HepG2 (cell line): ENCODE measurements around the gene SF3B6. TPM values are rescaled to one million over a fixed set of nuclear protein-coding genes. Genes with fewer than 3 reads are reported as not detected.
A peak's percentile ranks its signal among the peaks of the same experiment; 100 is the strongest.

Experiments
- CSRNP1 ChIP-seq: sonication (generic); formaldehyde crosslinking; IDR thresholded peaks from 2 replicates; pipeline ENCODE4 v1.8.1; 2023; ENCODE audit warnings: mild to moderate bottlenecking, missing genetic modification reagents
- DMTF1 ChIP-seq: sonication (generic); formaldehyde crosslinking; IDR thresholded peaks from 2 replicates; pipeline ENCODE4 v1.4.0; 2020; ENCODE audit warnings: mild to moderate bottlenecking, missing genetic modification reagents
- DNMT1 ChIP-seq: sonication (generic); formaldehyde crosslinking; IDR thresholded peaks from 2 replicates; pipeline ENCODE4 v1.5.1; 2020; ENCODE audit warnings: mild to moderate bottlenecking, missing genetic modification reagents
- MIER3 ChIP-seq: IDR thresholded peaks from 2 replicates; pipeline ENCODE4 v1.6.1; 2016; ENCODE audit warnings: missing compliant biosample characterization, borderline replicate concordance
- NR2F2 ChIP-seq: IDR thresholded peaks from 2 replicates; pipeline ENCODE4 v1.6.1; 2012; ENCODE audit warnings: low read depth, inconsistent platforms, borderline replicate concordance
- PAXIP1 ChIP-seq: sonication (generic); formaldehyde crosslinking; conservative IDR thresholded peaks from 2 replicates; pipeline ENCODE4 v1.4.0; 2020; ENCODE audit warnings: mild to moderate bottlenecking, missing genetic modification reagents, moderate library complexity
- REXO4 ChIP-seq: sonication (generic); formaldehyde crosslinking; IDR thresholded peaks from 2 replicates; pipeline ENCODE4 v1.8.0; 2022; ENCODE audit warnings: missing genetic modification reagents, mild to moderate bottlenecking, borderline replicate concordance
- SOX13 ChIP-seq, 3 experiments: fragments of 450-650 bp in 1 of 3; sonication (generic) in 1 of 3; formaldehyde crosslinking in 1 of 3; IDR thresholded peaks in 2 of 3; conservative IDR thresholded peaks in 1 of 3; 2 replicates each; pipeline versions ENCODE4 v1.5.0 to v1.6.1; 2016 to 2020; ENCODE audit warnings: antibody characterized with exemption in 1 of 3, mild to moderate bottlenecking in 1 of 3, missing compliant biosample characterization in 1 of 3, missing genetic modification reagents in 1 of 3, moderate library complexity in 1 of 3
- ZBTB39 ChIP-seq: sonication (generic); formaldehyde crosslinking; IDR thresholded peaks from 2 replicates; pipeline ENCODE4 v1.5.0; 2020; ENCODE audit warnings: missing genetic modification reagents
- ZNF180 ChIP-seq: sonication (generic); formaldehyde crosslinking; IDR thresholded peaks from 2 replicates; pipeline ENCODE4 v1.4.0; 2020; ENCODE audit warnings: low read depth, missing genetic modification reagents, borderline replicate concordance
- ZNF225 ChIP-seq: sonication (generic); formaldehyde crosslinking; IDR thresholded peaks from 2 replicates; pipeline ENCODE4 v1.4.0; 2020; ENCODE audit warnings: mild to moderate bottlenecking, missing genetic modification reagents
- ZNF496 ChIP-seq: sonication (generic); formaldehyde crosslinking; IDR thresholded peaks from 2 replicates; pipeline ENCODE4 v1.8.1; 2023; ENCODE audit warnings: mild to moderate bottlenecking, moderate library complexity, missing genetic modification reagents; ENCODE audit not compliant: insufficient replicate concordance
- polyA plus RNA-seq, 8 experiments: library from polyadenylated mRNA; depleted of rRNA in 3 of 8; stranded (reverse) in 7 of 8; unstranded in 1 of 8; fragments of >200 nt; fragmentation: Illumina TruSeq in 4 of 8; extraction: Trizol in 4 of 8; gene quantifications; 2 replicates each; pipeline versions ENCODE4 v1.2.1 to v1.2.3, GENCODE V29; 2011 to 2016; ENCODE audit warnings: low read depth in 4 of 8, missing spikeins in 1 of 8, mixed read lengths in 1 of 8; ENCODE audit not compliant: insufficient read depth in 1 of 8
- total RNA-seq, 5 experiments: library from RNA; depleted of rRNA; stranded (reverse); fragments of >200 nt; fragmentation: Illumina TruSeq; extraction: Trizol; gene quantifications; 2 replicates each; pipeline ENCODE4 v1.2.3, GENCODE V29; 2016; ENCODE audit warnings: low read depth in 1 of 5
- TF ChIP-seq, protein P1 (sequence below): IDR thresholded peaks from 2 replicates; pipeline ENCODE4 v1.6.1; 2016; ENCODE audit warnings: control low read depth
- TF ChIP-seq, protein P2 (sequence below): sonication (generic); formaldehyde crosslinking; IDR thresholded peaks from 2 replicates; pipeline ENCODE4 v1.4.0; 2020; ENCODE audit warnings: missing genetic modification reagents, mild to moderate bottlenecking, borderline replicate concordance

SF3B6 gene
- total and polyA plus RNA-seq, 2 of the 13 experiments (the other 11 are each of a cell fraction or from before 2014, with no cell fraction given), result 177 to 182 TPM

DNA sequence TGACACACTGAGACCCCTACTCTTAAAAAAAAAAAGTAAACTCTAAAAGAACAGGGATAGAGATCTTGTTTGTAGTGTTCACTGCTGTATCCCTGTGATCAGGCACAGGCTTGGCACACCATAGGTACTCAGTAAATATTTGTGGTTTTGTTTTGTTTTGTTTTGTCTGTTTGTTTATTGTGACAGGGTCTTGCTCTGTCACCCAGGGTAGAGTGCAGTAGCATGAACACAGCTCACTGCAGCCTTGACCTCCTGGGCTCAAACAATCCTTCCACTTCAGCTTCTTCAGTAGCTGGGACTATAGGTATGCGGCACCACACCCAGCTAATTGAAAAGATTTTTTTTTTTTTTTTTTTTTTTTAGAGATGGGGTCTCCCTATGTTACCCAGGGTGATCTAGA is 23.2 kb downstream of the SF3B6 start (continued):
- TF ChIP-seq PAXIP1 (CRISPR knock-in tag), result peak; percentile 59
- TF ChIP-seq CSRNP1 (CRISPR knock-in tag), result no peak
- no peak for TF ChIP-seq ZNF496
- no peak for TF ChIP-seq ZBTB39
- no peak for TF ChIP-seq MIER3 (CRISPR knock-in tag)
- no peak for TF ChIP-seq SOX13 (IDR thresholded peaks at IDR 0.05)
- peak in 1 of 2 experiments; percentile 51; a peak in 1 of 4 replicates for TF ChIP-seq SOX13 (CRISPR knock-in tag; conservative IDR thresholded peaks at IDR 0.05 in 1 of 2, IDR thresholded peaks at IDR 0.05 in 1 of 2)
- TF ChIP-seq REXO4 (CRISPR knock-in tag), result no peak
- TF ChIP-seq ZNF225 (CRISPR knock-in tag), result no peak
- TF ChIP-seq, protein P1, sequence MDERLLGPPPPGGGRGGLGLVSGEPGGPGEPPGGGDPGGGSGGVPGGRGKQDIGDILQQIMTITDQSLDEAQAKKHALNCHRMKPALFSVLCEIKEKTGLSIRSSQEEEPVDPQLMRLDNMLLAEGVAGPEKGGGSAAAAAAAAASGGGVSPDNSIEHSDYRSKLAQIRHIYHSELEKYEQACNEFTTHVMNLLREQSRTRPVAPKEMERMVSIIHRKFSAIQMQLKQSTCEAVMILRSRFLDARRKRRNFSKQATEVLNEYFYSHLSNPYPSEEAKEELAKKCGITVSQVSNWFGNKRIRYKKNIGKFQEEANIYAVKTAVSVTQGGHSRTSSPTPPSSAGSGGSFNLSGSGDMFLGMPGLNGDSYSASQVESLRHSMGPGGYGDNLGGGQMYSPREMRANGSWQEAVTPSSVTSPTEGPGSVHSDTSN (CRISPR knock-in tag), result no peak
- TF ChIP-seq, protein P2, sequence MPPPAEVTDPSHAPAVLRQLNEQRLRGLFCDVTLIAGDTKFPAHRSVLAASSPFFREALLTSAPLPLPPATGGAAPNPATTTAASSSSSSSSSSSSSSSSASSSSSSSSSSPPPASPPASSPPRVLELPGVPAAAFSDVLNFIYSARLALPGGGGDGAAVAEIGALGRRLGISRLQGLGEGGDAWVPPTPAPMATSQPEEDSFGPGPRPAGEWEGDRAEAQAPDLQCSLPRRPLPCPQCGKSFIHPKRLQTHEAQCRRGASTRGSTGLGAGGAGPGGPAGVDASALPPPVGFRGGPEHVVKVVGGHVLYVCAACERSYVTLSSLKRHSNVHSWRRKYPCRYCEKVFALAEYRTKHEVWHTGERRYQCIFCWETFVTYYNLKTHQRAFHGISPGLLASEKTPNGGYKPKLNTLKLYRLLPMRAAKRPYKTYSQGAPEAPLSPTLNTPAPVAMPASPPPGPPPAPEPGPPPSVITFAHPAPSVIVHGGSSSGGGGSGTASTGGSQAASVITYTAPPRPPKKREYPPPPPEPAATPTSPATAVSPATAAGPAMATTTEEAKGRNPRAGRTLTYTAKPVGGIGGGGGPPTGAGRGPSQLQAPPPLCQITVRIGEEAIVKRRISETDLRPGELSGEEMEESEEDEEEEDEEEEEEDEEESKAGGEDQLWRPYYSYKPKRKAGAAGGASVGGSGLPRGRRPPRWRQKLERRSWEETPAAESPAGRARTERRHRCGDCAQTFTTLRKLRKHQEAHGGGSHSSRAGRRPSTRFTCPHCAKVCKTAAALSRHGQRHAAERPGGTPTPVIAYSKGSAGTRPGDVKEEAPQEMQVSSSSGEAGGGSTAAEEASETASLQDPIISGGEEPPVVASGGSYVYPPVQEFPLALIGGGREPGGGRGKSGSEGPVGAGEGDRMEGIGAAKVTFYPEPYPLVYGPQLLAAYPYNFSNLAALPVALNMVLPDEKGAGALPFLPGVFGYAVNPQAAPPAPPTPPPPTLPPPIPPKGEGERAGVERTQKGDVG, result no peak
- TF ChIP-seq DNMT1 (CRISPR knock-in tag), result no peak
- TF ChIP-seq NR2F2, result peak; percentile 56
- TF ChIP-seq DMTF1 (CRISPR knock-in tag), result no peak
- TF ChIP-seq ZNF180 (CRISPR knock-in tag), result no peak
